Heart left ventricle (tissue), 16 donors: ENCODE results near the gene ABR. TPM values are rescaled to one million over a fixed set of nuclear protein-coding genes. Genes with fewer than 3 reads are reported as not detected.

ENCODE experiments used
- ATAC-seq, 4 donors: fragments of 200-7000 bp; cut with Tn5 transposase; one replicate each; pipeline ENCODE4 v1.9.1; 2020 to 2022; ENCODE audit warnings: moderate library complexity in 4 of 4, mild to moderate bottlenecking in 3 of 4, moderate number of reproducible peaks in 1 of 4
- DNase-seq, 5 donors: peaks; one replicate each; pipeline ENCODE4 v3.0.0-alpha.2; 2020
- H3K27ac ChIP-seq, 12 donors: fragments of 200-600 bp; sonication (generic) in 4 of 12; one replicate each; pipeline versions ENCODE4 v1.5.0 to v1.8.0; 2016 to 2022; ENCODE audit warnings: mild to moderate bottlenecking in 2 of 12
- H3K27me3 ChIP-seq, 9 donors: fragments of 200-600 bp; sonication (generic) in 2 of 9; one replicate each; pipeline versions ENCODE4 v1.5.1 to v1.8.0; 2016 to 2022; ENCODE audit warnings: mild to moderate bottlenecking in 3 of 9
- H3K36me3 ChIP-seq, 9 donors: fragments of 200-600 bp; sonication (generic) in 2 of 9; one replicate each; pipeline versions ENCODE4 v1.5.0 to v1.8.0; 2018 to 2022; ENCODE audit warnings: mild to moderate bottlenecking in 2 of 9
- H3K4me1 ChIP-seq, 12 donors: fragments of 200-600 bp; sonication (generic) in 4 of 12; one replicate each; pipeline versions ENCODE4 v1.5.0 to v1.8.0; 2016 to 2022; ENCODE audit warnings: mild to moderate bottlenecking in 3 of 12
- H3K4me3 ChIP-seq, 12 donors: fragments of 200-600 bp; sonication (generic) in 4 of 12; one replicate each; pipeline versions ENCODE4 v1.5.0 to v1.8.0; 2017 to 2022; ENCODE audit warnings: mild to moderate bottlenecking in 9 of 12, moderate library complexity in 4 of 12
- H3K9me3 ChIP-seq, 12 donors: fragments of 200-600 bp; sonication (generic) in 4 of 12; one replicate each; pipeline versions ENCODE4 v1.5.0 to v1.8.0; 2016 to 2022; ENCODE audit warnings: mild to moderate bottlenecking in 1 of 12
- POLR2A ChIP-seq, 2 donors: fragments of 450-650 bp; IDR thresholded peaks; one replicate each; pipeline ENCODE4 v1.6.1; 2017; ENCODE audit warnings: antibody characterized with exemption in 2 of 2, mild to moderate bottlenecking in 2 of 2, moderate library complexity in 2 of 2
- WGBS, 4 donors: extraction: QIAGEN DNeasy Blood & Tissue Kit in 2 of 4; methylation state at CpG; one replicate each; pipeline versions ENCODE4 v1.1.5 to v1.1.7; 2013 to 2018; 5-methylcytosine and 5-hydroxymethylcytosine counted together
- intact Hi-C, 10 donors: fragments of 100-400 bp; cut with DNase I; formaldehyde crosslinking; loops; one replicate each; pipeline versions ENCODE4 v1.11.1 to v1.14.2; 2022
- polyA plus RNA-seq, 2 donors: library from polyadenylated mRNA; stranded (reverse); fragments of 200-250 nt; gene quantifications; one replicate each; pipeline ENCODE4 v1.2.3, GENCODE V29; 2013
- total RNA-seq, 9 donors: library from RNA; depleted of rRNA in 2 of 9; stranded (reverse); fragments of >200 nt in 2 of 9; fragmentation: NEBNext Ultra II Directional in 3 of 9; extraction: Animal tissue kit (Norgen Biotek cat#: 25700) in 3 of 9; gene quantifications; one replicate each; pipeline versions ENCODE4 v1.1.0 to v1.2.4, GENCODE V29; 2016 to 2023
- TF ChIP-seq, protein P1 (sequence below), 12 donors: fragments of 200-600 bp; sonication (generic) in 4 of 12; IDR thresholded peaks; one replicate each; pipeline versions ENCODE4 v1.5.0 to v1.8.0; 2018 to 2022; ENCODE audit warnings: antibody characterized with exemption in 12 of 12, mild to moderate bottlenecking in 5 of 12
- donor health status: ischemic (EF 13 %, LVEDD 7.1; RV severe dilation, severe dysfunction).
- donor health status: healthy with polysubstance abuse.
- donor health status: DM: no; HTN: yes; CAD: no.
- donor health status: DM: no; HTN: no; CAD: no.
- donor health status: ischemic (EF 25% LVEDD 6.9; RV normal size, moderate dysfunction).
- donor health status: ischemic (EF 25% LVEDD 5.7; RV mildly dilated, moderate dysfunction).
- donor health status: healthy.
- donor health status: DM: yes; HTN: yes; CAD: no.
- donor health status: ischemic (EF 35%, LVEDD 5.7; RV mildly dilated, moderate dysfunction).
- donor health status: nonischemic (EF 11% LVEDD 7.7; RV severe dilation, severe dysfunction).
- donor health status: DM: yes; HTN: yes; CAD: no.
- donor health status: PGD.
- donor health status: ischemic (EF 29% LVEDD 5.4; RV normal size, mild dysfunction).
- donor health status: nonischemic (EF 23%, LVEDD 6.1; RV moderate dilation, normal function).

The ABR gene
- total and polyA plus RNA-seq, 11 donors = 64.5 to 171 (median 149) TPM

DNA sequence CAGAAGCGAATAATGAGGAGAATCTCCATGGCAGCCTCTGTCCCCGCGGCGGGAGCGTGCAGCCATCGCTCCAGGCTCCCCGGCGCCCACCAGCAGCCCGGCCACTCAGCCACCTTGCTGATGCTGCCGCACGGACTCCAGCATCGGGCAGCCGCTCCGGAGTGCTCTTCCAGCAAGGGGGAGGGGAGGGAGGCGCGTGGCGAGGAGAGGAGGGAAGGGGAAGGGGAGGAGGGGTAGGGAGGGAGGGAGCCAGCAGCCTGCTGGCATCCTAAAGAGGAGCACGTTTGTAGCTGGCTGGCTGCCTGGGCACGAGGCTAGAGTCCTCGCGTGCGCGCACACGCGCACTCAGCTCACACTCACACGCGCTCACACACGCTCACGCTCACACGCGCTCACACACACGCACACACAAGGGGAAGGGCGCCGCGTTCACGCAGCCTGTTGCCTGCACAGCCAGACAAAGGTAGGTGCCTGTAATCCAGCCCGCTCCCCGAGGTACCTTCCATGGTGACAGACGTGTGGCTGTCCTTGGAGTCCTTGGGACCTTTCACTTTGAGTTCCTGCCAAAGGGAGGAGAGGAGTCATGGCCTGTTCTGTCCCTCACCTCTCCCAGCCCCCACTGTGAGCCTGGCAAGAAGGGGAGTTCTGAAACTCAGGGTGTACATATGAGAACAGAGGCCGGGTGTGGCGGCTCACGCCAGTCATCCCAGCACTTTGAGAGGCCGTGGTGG lies 100.8 kb downstream of the ABR start:
- no peak for TF ChIP-seq POLR2A (IDR thresholded peaks at IDR 0.05)
- TF ChIP-seq, protein P1, sequence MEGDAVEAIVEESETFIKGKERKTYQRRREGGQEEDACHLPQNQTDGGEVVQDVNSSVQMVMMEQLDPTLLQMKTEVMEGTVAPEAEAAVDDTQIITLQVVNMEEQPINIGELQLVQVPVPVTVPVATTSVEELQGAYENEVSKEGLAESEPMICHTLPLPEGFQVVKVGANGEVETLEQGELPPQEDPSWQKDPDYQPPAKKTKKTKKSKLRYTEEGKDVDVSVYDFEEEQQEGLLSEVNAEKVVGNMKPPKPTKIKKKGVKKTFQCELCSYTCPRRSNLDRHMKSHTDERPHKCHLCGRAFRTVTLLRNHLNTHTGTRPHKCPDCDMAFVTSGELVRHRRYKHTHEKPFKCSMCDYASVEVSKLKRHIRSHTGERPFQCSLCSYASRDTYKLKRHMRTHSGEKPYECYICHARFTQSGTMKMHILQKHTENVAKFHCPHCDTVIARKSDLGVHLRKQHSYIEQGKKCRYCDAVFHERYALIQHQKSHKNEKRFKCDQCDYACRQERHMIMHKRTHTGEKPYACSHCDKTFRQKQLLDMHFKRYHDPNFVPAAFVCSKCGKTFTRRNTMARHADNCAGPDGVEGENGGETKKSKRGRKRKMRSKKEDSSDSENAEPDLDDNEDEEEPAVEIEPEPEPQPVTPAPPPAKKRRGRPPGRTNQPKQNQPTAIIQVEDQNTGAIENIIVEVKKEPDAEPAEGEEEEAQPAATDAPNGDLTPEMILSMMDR (IDR thresholded peaks at IDR 0.05) = no peak
- peak; percentile 63 to 84 (median 80) for DNase-seq
- ATAC-seq = peak; percentile 60 to 73 (median 68)
- Histone ChIP-seq H3K4me3 (no peak overlapping the region), H3K4me1 (peaks cover 3 to 58% (median 19%) of the 10 kb centered on the region in 12 donors), H3K27me3 (no peaks in the 10 kb centered on the region), H3K27ac (peak overlapping the region in 10 of 12 donors; percentile 36 to 82 (median 70)), H3K9me3 (no peaks in the 10 kb centered on the region), H3K36me3 (peaks cover 0 to 84% (median 60%) of the 10 kb centered on the region in 9 donors)
- intact Hi-C loops = loop anchor here in 1 of 10 donors (5.0 kb wide), 1 partner anchor 33 kb away; no protein-coding TSS in a partner anchor
- 38 to 92% (median 59%) methylated on average over 9 to 43 of the region's 43 CpGs for WGBS, 4 donors

DNA sequence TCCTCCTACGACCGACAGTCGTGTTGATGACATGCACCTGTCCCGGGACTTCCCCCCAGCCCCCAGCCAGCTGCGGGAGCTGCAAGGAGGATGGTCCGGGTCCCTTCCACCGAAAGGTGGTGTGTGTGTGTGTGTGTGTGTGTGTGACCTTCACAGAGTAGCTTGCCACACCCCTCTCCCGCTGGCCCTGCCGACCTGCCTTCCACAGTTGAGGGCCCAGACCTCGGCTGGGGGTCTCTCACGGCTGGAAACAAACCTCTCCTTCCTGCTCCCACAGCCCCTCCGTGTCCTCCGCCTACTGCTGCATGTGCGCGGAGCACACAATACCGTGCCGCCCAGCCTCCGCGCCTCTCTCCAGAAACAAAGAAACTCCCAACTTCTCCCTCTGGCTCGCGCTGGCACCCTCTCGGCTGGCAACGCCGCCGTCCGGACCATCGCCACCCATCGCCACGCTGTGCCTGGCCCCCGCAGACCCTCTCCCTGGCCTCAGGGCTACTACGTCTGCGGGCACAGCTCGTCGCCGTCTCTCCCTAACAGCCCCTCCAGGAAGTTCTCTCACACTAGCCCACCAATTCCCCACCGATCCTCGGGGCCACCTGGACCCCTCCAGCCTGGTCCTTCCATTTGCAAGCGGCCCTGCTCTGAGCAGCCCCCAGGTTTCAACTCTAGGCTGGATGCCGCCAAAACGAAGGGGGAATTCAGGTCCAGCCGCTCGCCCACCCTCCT lies 101.6 kb downstream of the ABR start:
- Histone ChIP-seq H3K27me3 (no peaks in the 10 kb centered on the region), H3K36me3 (peaks cover 0 to 82% (median 57%) of the 10 kb centered on the region in 9 donors), H3K4me3 (no peak overlapping the region), H3K4me1 (peaks cover 3 to 58% (median 19%) of the 10 kb centered on the region in 12 donors), H3K9me3 (no peaks in the 10 kb centered on the region), H3K27ac (peak overlapping the region in 7 of 12 donors; percentile 52 to 82 (median 77))
- peak in 1 of 5 donors; percentile 48 for DNase-seq
- TF ChIP-seq POLR2A (IDR thresholded peaks at IDR 0.05) = no peak
- TF ChIP-seq, protein P1 (IDR thresholded peaks at IDR 0.05) = no peak
- WGBS, 4 donors = 80 to 85% (median 82%) methylated on average over 41 to 42 of the region's 42 CpGs
- intact Hi-C loops = loop anchor here in 1 of 10 donors (5.0 kb wide), 1 partner anchor 34 kb away; no protein-coding TSS in a partner anchor
- ATAC-seq = no peak

DNA sequence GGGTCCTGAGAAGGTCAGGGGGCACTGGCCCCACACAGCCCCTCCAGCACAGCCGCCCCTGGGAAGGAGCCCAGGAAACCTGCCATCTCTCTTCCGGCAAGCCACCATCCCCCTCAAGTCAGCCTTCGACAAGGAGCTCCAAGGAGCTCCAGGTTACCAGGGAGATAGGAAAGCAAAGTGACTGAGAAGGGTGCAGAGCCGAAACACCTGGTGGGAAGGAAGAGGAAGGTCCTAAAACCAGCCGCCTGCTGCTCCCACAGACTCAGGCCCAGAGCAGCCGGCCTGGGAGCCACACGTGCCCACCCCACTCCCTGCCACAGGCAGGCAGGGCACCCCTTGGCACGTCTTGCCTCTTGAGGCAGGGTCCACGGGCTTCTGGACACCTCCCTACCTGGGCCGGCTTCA lies 102.2 kb downstream of the ABR start:
- Histone ChIP-seq H3K4me1 (peaks cover 3 to 58% (median 18%) of the 10 kb centered on the region in 12 donors), H3K9me3 (no peaks in the 10 kb centered on the region), H3K36me3 (peaks cover 0 to 78% (median 55%) of the 10 kb centered on the region in 9 donors), H3K4me3 (no peak overlapping the region), H3K27me3 (no peaks in the 10 kb centered on the region), H3K27ac (peak overlapping the region in 1 of 12 donors; percentile 69)
- 86 to 94% (median 91%) methylated on average over 9 to 10 of the region's 10 CpGs for WGBS, 4 donors
- no peak for ATAC-seq
- intact Hi-C loops = loop anchor here in 1 of 10 donors (5.0 kb wide), 1 partner anchor 35 kb away; no protein-coding TSS in a partner anchor
- peak in 1 of 5 donors; percentile 40 for DNase-seq
- TF ChIP-seq, protein P1 (IDR thresholded peaks at IDR 0.05) = no peak
- no peak for TF ChIP-seq POLR2A (IDR thresholded peaks at IDR 0.05)

DNA sequence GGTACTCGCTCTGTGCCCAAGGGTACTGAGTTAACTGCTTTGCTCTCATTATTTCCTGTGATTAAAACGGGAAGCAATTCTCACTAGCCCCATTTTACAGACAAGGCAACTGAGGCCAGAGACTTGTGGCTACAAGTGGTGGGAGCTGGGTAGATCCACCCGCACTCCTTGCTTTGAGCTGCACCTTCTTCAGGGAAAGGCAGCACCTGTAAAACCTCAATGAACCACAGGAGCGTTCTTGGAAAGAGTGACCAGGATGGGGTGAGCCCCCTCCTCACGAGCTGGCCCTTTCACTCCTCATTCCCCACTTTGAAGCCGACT lies 102.8 kb downstream of the ABR start:
- H3K4me1 ChIP-seq = peaks cover 3 to 51% (median 17%) of the 10 kb centered on the region in 12 donors
- DNase-seq (peak in 1 of 5 donors; percentile 4), ATAC-seq (no peak)
- no peak overlapping the region for H3K4me3 ChIP-seq
- intact Hi-C loops = loop anchor here in 1 of 10 donors (5.0 kb wide), 1 partner anchor 35 kb away; no protein-coding TSS in a partner anchor
- H3K27me3 ChIP-seq = no peaks in the 10 kb centered on the region
- TF ChIP-seq POLR2A (IDR thresholded peaks at IDR 0.05) = no peak
- TF ChIP-seq, protein P1 (IDR thresholded peaks at IDR 0.05) = no peak
- H3K9me3 ChIP-seq = no peaks in the 10 kb centered on the region
- H3K27ac ChIP-seq = no peak overlapping the region
- peaks cover 0 to 78% (median 55%) of the 10 kb centered on the region in 9 donors for H3K36me3 ChIP-seq
- WGBS, 4 donors = 86 to 91% (median 89%) methylated on average over 6 of the region's 6 CpGs
